Mammary epithelial cell (primary cell): ENCODE results near the gene CNDP2.

ENCODE experiments used
- EZH2 ChIP-seq: IDR thresholded peaks from 2 replicates; pipeline ENCODE4 v1.6.1; 2012; ENCODE audit warnings: low read length, inconsistent platforms, borderline replicate concordance
- TF ChIP-seq, protein P1 (sequence below), 2 donors: IDR thresholded peaks in 1 of 2; conservative IDR thresholded peaks in 1 of 2; 2 replicates each; pipeline ENCODE4 v1.5.1; 2011 to 2012; ENCODE audit warnings: inconsistent platforms in 2 of 2, low read length in 2 of 2, mild to moderate bottlenecking in 2 of 2, control low read depth in 1 of 2, low read depth in 1 of 2; ENCODE audit not compliant: insufficient read depth in 1 of 2; ENCODE audit errors: extremely low read depth in 1 of 2

DNA sequence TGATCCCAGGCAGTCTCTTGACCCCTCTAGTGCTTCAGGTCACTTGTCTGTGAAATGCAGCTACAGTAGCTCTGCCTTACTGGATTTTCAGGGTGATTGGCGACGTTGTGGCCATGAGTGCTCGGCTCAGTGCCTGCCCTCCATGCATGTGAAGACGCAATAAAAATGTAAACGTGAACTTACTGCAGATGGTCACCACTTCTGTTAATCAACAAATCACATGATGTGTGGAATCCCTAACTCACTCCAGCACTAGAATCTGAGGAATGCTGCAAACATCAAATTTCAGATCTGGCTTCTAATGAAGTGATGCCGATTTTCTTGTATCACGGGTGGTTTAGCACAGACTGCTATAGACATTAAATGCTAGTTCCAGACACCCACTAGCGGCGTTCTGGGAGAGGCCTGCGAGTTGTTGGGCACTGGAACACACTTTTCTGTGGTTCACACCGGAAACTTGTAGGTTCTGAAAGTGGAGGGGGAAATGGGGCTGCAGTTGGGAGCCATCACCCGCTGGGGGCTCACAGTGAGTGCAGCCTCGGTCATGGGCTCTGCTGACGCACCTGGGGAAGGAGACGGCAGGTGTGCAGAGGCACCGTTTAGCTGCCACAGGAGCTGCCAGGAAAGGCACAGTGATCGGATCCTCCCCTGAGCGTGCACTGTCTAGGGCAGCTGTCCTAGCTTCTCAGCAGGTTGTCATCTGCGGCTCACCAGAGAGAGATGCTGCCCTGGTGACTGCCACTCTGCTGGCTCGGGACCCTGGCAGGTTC is 44.7 kb downstream of the CNDP2 start:
- TF ChIP-seq, protein P1, sequence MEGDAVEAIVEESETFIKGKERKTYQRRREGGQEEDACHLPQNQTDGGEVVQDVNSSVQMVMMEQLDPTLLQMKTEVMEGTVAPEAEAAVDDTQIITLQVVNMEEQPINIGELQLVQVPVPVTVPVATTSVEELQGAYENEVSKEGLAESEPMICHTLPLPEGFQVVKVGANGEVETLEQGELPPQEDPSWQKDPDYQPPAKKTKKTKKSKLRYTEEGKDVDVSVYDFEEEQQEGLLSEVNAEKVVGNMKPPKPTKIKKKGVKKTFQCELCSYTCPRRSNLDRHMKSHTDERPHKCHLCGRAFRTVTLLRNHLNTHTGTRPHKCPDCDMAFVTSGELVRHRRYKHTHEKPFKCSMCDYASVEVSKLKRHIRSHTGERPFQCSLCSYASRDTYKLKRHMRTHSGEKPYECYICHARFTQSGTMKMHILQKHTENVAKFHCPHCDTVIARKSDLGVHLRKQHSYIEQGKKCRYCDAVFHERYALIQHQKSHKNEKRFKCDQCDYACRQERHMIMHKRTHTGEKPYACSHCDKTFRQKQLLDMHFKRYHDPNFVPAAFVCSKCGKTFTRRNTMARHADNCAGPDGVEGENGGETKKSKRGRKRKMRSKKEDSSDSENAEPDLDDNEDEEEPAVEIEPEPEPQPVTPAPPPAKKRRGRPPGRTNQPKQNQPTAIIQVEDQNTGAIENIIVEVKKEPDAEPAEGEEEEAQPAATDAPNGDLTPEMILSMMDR (conservative IDR thresholded peaks at IDR 0.05 in 1 of 2, IDR thresholded peaks at IDR 0.05 in 1 of 2; ENCODE audit: extremely low read depth in 1 of 2, insufficient read depth in 1 of 2, low read depth in 1 of 2, low read length in 2 of 2): no peak
- TF ChIP-seq EZH2: no peak
